ENCODE measurements around the gene ATP12A.

ATP12A gene

GRCh38 chr13:24699541-24699940 lies 19.3 kb downstream of the ATP12A start:
- DNase-seq (ENCODE audit: low read depth), result no peak
- TF ChIP-seq CTCF (IDR thresholded peaks at IDR 0.05; ENCODE audit: control insufficient read depth, insufficient read depth, low read depth, low read length, missing control alignments), result no peak
- no peak overlapping the region for H3K4me3 ChIP-seq (ENCODE audit: control insufficient read depth, low read depth, low read length)

DNA sequence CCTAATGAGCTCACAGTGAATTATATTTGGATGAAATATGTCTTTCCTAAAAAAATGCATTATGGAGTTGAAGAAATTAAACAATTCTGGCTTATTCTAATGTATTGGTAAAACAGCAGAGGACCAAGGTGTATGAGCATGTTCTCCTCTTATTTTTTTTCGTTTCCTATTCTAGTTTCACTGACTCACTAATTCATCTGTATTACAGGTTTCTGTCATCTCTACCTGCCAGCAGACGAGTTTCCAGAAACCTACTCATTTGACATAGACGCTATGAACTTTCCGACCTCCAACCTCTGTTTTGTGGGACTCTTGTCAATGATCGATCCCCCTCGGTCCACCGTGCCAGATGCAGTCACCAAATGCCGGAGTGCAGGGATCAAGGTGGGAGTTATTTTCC lies 20.3 kb downstream of the ATP12A start:
- TF ChIP-seq CTCF (IDR thresholded peaks at IDR 0.05; ENCODE audit: control insufficient read depth, insufficient read depth, low read depth, low read length, missing control alignments), result no peak
- DNase-seq (ENCODE audit: low read depth), result no peak
- H3K4me3 ChIP-seq (ENCODE audit: control insufficient read depth, low read depth, low read length), result no peak overlapping the region

GRCh38 chr13:24706886-24707585 lies 26.8 kb downstream of the ATP12A start:
- TF ChIP-seq CTCF (IDR thresholded peaks at IDR 0.05; ENCODE audit: control insufficient read depth, insufficient read depth, low read depth, low read length, missing control alignments), result no peak
- no peak for DNase-seq (ENCODE audit: low read depth)
- no peak overlapping the region for H3K4me3 ChIP-seq (ENCODE audit: control insufficient read depth, low read depth, low read length)

DNA sequence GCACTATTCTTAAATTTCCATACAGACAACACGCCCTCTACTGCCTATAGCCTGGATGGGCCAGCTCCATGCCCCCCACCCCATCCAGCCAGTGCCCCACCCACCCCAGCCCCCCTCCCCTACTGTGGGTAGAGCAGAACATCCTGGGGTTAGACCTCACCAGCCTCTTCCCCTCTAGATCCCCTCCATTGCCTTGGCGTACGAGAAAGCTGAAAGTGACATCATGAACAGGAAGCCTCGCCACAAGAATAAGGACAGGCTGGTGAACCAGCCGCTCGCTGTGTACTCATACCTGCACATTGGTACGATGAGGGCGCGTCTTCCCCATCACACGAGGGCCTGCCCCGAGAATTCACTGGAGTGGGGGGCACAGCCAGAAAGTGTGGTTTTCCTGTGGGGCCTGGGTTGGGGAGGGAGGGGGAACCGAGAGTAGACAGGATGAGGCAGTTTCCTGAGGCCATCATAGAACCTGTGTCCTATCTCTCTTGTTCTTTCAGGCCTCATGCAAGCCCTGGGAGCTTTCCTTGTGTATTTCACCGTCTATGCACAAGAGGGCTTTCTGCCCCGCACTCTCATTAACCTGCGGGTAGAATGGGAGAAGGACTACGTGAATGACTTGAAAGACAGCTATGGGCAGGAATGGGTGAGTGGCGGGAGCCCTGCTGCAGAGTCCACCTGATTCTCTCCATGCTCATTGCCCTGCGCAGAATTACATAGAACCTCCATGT lies 29.1 kb downstream of the ATP12A start:
- no peak for TF ChIP-seq CTCF (IDR thresholded peaks at IDR 0.05; ENCODE audit: control insufficient read depth, insufficient read depth, low read depth, low read length, missing control alignments)
- no peak overlapping the region for H3K4me3 ChIP-seq (ENCODE audit: control insufficient read depth, low read depth, low read length)
- no peak for DNase-seq (ENCODE audit: low read depth)

DNA sequence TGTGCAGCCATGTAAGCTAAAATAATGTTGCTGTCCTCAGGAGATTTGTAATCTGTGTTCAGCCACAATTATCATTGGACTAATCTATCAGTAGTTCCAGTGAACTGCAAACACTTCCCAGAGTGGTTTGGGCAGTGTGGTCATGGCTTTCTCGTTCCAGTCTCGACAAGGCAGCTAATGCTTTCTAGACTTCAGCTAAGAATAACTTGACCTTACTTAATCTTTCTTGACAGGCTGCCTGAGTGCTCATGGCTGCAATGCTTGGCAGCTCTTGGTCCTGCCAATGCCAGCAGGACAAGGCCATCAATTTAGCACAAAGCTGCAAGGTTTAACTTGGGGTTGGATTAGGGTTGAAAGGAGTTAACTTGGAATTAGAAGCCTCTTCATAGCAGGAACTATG lies 32.8 kb downstream of the ATP12A start:
- no peak for TF ChIP-seq CTCF (IDR thresholded peaks at IDR 0.05; ENCODE audit: control insufficient read depth, insufficient read depth, low read depth, low read length, missing control alignments)
- no peak for DNase-seq (ENCODE audit: low read depth)
- no peak overlapping the region for H3K4me3 ChIP-seq (ENCODE audit: control insufficient read depth, low read depth, low read length)

DNA sequence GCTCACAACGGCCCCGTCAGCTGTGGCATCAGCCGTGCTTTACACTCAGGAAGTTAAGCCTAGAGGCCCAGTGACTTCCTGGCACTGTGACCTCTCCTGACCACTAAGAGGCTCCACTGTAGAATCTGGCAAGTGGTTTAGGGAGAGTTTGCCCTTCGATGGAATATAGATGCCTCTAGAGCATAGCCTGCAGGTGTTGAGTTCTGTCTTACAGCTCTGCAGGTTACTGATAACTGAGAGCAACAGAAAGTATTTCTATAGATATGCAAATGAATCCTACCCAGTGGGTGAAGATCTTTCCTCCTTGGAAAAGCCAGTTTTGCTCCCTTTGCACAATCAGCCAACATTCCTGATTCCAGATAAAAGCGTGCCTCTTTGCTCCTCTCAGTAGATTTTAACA lies 35.8 kb downstream of the ATP12A start:
- no peak for DNase-seq (ENCODE audit: low read depth)
- no peak overlapping the region for H3K4me3 ChIP-seq (ENCODE audit: control insufficient read depth, low read depth, low read length)
- no peak for TF ChIP-seq CTCF (IDR thresholded peaks at IDR 0.05; ENCODE audit: control insufficient read depth, insufficient read depth, low read depth, low read length, missing control alignments)
